CMK (cell line): Measurements from ENCODE around the gene ZNF316.
"Not testable (repeated sequence)": the region's sequence is repeated elsewhere in the genome, so short reads cannot be mapped to it uniquely, and the experiment has no call there.

Source experiments
- DNase-seq: peaks from one replicate; pipeline ENCODE4 v3.0.0-alpha.2; 2010; ENCODE audit warnings: low read depth

The ZNF316 gene

DNA sequence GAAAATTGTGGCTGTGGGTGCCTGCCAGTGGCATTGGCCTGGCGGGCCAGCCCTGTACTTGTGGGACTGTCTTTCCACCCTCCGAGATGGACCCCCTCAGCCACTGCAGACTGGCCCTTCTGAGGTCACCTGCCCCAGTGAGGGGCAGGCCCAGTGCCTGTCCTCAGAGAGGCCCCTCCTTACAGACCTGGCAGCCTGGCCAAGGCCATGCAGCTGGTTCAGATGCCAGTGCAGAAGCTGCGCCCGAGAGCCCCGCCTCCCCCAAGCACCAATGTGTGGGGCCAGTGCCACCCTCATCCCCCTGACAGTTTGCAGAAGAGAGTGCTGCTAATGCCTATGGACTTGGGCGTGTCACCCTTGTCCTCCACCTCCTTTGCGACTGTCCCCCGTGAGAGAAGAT lies 10.0 kb downstream of the ZNF316 start:
- DNase-seq = no peak

DNA sequence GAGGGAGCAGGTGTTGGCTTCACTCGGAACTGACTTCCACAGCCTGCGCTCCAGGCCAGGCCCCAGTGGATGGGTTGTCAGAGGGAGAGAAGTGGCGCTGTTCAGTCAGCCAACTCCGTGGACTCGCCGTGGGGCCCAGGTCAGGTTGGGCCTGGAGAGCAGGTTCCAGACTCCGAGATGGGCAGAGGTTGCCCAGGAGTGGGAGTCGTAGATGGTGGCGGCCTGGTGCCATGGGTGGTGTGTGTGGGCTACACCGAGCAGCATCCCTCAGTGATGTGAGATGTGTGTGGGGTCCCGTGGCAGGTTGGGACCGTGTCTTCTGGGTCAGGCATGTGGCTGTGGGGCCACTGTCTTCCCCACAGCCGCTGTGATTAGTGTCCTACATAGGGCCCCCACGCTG lies 10.4 kb downstream of the ZNF316 start:
- no peak for DNase-seq

DNA sequence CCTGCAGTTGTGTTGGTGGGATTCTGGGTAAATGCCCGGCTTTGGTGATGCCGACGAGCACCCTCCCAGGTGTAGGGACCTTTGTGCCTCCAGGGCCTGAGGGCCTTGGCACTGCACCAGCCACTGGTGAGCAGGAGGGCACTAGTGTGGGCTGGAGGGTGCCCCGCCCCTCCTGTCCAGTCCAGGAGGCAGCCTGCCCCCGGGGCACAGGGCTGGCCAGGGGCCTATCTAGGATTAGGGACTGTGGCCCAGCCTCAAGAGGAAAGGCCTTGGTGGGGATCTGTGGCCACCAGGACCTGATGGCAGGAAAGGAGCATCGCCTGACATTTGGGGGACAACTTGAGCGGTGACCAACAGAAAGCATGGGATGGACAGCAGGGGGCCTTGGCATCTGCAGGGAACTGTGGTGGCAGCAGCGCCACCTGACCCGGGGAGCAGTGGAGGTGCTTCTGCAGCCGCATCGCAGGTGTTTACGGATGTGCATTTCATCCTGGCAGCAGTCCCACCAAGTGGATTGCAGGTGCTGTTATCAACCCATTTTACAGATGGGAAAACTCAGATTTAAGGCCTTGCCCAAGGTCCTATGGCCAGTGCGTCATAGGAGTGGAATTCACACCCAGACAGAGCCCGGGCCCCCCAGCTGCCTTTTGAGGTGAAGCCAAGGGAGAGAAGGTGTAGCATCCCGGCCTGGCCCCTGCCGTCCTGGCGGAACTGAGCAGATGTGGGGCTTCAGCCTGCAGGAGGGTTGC lies 11.1 kb downstream of the ZNF316 start:
- DNase-seq = no peak

DNA sequence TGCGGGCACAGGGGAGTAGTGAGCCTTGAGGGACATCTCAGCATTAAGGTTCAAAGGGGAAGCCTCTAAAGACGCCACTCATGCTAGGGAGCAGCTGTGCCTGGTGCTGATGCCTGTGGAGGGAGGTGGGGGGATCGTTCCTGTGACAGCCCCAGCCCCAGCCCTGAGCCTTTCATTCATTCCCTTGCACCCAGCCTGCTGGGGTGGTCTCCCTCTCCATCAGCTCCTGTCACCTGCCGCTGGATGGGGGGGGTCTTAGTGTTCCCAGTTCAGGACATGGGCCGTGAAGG lies 11.6 kb downstream of the ZNF316 start:
- no peak for DNase-seq

DNA sequence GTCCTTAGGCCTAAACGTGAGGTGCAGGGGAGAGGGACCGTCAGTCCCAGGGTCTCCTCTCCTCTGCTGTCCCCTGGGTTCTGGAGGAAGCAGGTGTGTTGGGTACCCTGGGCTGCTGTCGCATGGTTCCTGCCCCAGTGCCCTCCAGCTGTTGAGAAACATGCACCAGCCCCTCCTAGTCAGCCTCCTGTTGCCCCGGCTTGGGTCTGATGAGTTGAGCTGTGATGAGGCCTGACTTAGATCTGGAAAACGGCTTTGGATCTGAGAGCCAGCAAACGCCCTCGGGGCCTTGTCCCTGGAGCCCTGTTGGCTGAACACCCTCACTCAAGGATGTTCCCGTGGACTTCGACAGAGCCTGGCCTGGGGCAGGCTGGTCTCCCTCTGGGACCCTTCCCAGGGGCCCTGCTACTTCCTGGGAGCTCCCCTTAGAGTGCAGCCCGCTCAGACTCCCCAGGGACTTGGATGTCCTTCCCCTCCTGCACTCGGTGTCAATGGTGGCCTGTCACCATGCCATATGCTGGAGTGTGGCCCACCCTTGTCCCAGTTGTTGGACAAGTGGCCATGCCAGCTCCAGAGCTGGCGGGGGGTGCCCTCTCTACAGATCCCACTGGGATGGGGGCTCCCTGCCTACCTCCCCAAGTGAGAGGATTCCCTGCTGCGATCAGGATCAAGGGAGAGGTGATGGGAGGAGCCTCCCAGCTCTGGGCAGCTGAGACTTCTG lies 12.3 kb downstream of the ZNF316 start:
- no peak for DNase-seq

DNA sequence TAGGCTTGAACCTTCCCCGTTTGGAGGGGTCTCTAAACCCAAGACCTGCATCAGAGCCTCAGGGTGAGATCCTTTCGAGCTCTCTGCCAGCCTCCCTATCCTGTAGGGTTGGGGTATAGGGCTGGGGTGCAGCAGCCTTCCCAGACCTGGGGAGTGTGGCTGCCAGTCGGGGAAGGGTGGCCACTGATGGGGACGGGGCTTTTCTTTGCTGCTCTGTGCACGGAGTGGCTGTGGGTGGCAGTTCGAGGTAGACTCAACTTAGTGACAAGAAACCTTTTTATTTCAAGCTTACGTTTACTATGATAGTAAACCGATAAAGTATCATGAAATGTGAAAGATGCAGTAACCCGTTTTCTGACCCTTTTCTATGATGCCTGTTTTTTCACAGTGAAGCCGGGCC lies 13.0 kb downstream of the ZNF316 start:
- DNase-seq = no peak

DNA sequence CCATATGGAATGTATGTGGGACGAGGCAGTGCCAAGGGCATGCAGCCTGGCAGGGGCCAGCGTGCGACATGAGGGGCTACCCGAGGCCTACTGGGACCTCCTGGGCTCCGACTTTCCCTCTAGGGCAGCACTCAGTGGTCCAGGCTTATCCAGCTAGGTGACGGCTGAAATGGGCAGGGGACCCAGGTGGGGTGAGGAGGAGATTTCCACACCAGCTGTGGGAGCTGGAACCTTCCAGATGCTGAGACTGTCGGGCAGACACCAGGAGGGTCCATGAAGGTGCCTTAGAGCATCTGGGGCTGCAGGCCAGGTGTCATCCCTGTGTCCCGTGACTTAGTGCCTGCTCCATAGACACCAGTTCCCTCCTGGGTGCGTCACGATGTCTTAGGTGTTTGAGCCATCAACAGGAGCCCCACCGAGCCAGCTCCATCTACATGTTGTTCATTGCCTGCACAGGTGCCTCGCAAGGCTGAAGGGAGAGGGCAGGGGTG lies 13.4 kb downstream of the ZNF316 start:
- no peak for DNase-seq

DNA sequence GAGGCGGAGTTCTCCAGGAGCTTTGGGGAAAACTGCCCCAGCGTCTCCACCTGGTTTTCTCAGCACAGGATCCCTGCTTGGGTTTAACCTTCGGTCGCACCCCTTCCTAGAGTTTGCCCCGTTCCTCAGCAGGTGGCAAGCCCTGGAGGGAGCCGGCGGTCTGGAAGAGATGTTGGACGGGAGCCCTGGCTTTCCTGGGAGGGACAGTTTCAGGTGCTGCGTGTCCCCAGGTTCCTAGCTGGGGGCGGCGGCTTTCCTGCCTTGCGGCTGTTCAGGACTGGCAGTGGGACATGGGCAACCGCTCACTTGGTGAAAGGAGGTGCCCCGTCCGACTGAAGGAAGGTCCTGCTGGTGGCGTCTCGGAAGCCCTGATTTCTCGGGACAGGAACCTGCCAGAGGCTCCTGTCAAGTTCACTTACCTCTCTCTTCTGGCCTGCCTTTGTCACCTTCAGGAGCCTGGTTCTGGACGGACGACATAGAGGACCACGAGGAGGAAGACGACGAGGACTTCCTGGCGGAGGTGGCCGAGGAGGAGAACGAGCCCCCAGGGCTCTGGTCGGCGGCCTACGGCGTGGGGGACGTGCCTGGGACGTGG lies 14.8 kb downstream of the ZNF316 start:
- no peak for DNase-seq

DNA sequence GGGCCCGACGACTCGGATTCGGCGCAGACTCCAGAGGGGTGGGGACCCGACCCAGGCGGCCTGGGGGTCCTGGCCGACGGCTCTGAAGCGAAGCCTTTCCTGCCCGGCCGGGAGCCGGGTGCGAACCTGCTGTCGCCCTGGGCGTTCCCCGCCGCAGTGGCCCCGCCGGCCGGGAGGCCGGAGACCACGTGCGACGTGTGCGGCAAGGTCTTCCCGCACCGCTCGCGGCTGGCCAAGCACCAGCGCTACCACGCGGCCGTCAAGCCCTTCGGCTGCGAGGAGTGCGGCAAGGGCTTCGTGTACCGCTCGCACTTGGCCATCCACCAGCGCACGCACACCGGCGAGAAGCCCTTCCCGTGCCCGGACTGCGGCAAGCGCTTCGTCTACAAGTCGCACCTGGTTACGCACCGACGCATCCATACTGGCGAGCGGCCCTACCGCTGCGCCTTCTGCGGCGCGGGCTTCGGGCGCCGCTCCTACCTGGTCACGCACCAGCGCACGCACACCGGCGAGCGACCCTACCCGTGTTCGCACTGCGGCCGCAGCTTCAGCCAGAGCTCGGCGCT lies 15.4 kb downstream of the ZNF316 start:
- no peak for DNase-seq

DNA sequence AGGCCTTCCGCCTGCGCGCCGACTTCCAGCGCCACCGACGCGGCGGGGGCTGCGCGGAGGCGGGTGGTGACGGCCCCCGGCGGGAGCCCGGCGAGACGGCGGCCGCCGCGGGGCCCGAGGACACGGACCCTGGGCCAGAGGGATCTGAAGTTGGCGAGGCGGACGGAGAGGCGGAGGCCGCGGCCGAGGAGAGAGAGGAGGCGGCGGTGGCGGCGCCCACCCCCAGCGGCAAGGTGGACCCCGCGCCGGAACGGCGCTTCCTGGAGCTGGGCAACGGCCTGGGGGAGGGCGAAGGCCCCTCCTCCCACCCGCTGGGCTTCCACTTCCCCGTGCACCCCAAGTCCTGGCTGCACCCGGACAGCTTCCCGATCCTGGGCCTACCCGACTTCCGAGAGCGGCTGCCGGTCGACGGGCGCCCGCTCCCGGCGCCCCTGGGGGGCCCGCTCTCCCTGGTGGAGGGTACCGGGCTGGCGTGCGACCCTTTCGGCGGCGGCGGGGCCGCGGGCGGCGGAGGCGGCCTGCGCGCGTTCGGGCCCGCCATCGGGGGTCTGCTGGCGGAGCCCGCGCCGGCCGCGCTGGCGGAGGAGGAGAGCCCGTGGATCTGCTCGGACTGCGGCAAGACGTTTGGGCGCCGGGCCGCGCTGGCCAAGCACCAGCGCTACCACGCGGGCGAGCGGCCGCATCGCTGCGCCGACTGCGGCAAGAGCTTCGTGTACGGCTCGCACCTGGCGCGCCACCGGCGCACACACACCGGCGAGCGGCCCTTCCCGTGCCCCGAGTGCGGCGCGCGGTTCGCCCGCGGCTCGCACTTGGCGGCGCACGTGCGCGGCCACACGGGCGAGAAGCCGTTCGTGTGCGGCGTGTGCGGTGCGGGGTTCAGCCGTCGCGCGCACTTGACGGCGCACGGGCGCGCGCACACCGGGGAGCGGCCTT lies 16.2 kb downstream of the ZNF316 start:
- no peak for DNase-seq

DNA sequence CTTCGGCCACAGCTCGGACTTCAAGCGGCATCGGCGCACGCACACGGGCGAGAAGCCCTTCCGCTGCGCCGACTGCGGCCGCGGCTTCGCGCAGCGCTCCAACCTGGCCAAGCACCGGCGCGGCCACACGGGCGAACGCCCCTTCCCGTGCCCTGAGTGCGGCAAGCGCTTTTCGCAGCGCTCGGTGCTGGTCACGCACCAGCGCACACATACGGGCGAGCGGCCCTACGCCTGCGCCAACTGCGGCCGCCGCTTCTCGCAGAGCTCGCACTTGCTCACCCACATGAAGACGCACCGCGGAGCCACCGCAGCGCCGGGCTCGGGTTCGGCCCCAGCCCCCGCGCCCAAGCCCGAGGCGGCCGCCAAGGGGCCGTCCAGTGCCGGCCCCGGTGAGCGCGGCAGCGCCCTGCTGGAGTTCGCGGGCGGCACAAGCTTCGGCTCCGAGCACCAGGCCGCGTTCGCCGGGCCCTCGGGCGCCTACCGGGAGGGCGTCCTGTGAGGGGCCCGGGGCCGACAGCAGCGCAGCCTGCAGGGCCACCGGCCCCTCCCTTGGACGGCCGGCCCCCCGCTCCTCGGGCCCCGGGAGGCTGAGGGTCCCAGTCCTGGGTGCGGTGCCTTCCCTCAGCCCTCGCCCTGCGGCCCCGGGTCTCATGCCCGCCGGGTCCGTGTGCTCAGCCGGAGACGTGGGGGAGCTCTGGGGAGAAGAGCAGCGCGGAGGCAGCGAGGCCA lies 17.2 kb downstream of the ZNF316 start:
- no peak for DNase-seq

DNA sequence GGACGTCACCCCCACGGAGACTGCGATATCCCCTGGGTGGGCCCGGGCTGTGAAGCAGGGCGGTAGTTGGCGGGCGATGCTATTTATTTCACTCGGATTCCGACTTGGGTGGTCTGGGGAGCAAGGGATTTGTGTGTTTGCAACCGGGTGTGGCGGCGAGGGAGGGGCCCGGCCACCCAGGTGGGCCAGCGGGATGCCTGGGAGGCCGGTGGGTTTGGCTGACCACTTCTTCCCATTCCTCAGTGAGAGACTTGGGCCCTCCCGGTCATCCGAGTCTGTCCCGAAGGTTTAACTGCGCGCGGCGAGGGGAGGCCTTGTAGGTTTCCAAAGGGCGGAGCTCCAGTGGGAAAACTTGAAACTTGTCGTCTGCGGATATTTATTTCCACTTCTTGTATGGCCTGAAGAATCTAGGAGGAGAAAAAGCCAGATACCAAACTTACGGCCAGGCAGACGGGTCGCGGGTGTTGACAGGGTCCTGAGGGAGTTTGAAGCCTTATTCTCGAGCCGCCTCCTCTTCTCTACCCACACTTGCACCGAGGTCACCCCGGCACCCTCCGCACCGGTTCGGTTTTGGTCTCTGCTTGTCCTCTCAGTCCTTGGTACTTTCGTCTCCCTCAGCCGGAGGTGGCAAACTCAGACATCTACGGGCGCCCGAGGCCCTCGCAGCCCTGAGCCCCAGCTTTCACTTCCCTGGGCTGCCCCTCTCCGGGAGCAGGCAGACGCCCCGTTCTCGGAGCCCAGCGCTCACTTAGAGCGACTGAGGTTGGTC lies 17.9 kb downstream of the ZNF316 start:
- no peak for DNase-seq

DNA sequence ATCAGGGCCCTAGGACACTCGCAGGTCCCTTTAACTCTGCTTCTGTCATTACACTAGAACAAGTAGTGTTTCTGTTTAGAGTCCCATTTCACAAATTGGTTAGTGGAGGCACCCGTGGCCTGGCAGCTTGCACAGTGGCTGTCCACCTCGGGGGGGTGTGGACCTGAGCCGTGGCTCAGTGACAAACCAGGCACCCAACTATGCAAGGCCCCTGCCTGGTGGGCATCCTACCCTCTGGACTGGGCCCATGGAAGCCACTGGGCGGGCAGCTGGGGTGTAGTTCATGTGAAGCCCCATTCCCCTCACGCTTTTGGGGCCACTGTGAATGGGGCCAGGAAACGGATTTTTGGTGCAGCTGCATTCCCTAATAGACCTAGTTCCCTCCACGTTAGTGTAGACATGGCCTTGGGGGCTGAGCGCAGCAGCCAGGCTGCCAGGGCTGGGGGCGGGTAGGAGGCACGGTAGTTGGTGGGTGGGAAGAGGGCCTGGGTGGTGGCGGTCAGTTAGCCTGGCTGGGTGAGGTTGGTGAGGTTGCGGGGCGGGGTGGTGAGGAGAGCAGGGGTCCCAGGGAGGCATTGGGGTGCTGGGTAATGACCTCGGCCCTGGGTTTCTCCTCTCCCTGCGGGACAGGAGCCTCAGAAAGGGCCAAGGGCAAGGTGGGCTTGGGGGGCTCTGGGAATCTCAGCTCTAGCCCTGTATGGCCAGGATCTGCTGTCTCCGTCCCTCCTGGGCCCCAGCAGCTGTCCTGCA lies 18.7 kb downstream of the ZNF316 start:
- DNase-seq = no peak

DNA sequence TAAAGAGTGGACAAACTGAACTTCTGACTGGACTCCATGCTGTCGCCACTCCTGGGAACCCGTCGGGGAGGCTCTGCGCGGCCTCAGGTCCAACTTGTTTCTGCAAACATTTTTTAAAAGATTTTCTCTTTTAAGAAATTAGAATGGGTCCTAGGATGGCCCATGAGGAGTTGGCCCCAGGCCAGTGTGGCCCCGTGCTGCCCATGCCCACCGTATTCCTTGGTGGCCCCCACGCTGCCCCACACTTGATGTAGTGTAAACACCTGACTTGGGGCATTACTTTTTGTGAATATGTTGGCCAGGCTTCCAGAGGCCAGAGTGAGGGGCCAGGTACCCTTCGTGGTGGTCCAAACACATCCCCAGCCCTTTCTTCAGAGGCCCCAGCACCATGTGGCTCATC lies 19.3 kb downstream of the ZNF316 start:
- no peak for DNase-seq

DNA sequence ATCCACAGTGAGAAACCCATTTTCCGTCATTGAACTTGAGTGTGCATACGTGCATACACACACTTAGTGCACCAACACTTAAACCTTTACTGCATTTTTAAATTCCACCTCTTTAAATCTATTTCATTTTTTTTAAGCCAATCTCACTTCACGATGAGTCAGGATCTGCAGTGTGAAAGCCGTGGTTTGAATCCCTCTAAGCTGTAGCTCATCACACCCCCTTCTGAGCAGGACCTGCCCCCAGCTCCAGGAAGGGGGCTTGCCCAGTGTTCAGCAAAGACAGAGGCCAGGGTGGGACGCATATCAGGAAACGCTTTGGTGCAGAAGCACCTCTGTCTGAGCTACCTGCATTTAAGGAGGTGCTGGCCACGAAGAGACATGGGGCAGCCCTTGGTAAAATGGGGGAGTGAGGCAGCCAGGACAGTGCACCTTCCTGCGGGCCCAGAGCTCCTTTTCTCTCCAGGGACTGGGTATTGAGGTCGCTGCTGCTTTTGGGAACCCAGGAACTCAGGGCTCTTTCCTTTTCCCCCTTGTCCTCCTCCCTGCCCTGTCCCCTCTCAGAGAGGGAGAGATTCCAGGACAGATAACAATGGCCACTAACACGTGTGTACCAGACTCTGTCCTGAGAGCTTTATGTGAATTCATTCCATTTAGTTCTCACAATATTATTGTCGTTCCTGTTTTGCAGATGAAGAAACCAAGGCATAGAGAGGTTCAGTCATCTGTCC lies 21.7 kb downstream of the ZNF316 start:
- DNase-seq = no peak

DNA sequence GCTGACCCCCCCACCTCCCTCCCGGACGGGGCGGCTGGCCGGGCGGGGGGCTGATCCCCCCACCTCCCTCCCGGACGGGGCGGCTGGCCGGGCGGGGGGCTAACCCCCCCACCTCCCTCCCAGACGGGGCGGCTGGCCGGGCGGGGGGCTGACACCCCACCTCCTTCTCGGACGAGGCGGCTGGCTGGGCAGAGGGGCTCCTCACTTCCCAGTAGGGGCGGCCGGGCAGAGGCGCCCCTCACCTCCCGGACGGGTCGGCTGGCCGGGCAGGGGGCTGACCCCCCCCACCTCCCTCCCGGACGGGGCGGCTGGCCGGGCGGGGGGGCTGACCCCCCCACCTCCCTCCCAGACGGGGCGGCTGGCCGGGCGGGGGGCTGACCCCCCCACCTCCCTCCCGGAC lies 33.7 kb downstream of the ZNF316 start:
- DNase-seq = not testable (repeated sequence)

DNA sequence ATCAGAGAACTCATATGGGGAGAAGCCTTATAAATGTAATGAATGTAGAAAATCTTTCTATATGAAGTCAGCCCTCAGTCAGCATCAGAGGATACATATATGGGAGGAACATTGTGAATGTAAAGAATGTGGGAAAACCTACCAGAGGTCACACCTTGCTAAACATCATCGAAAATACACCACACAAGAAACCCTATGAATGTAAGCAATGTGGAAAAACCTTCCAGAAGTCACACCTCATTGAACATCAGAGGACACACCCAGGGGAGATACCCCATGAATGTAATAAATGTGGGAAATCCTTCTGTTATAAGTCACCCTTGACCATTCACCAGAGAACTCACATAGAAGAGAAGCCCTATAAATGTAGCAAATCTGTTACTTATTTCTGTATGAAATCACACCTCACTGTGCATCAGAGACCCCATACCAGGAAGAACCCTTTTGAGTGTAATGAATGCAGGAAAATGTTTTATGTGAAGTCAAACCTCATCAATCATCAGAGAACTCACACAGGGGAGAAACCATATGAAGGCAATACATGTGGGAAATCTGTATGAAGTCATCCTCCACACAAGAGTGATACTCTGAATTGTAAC lies 38.8 kb downstream of the ZNF316 start:
- no peak for DNase-seq

DNA sequence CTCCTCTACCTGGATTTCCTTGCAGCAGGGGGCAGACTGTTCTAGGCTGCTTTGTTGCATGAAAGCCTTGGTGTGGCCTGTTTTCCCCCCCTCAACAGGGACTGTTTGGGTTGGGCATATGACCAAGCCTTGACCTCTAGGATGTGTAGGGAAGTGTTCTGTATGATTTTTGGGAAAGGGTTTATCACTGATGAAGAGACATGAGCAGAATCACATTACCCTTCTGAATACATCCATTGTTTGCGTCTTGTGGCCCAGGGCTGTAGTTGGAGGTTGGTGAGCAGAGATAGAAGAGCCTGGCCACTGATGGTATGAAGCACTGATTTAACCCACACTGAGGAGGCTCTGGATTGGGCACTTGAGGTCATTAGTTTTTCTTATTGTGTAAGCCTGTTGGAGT lies 43.0 kb downstream of the ZNF316 start:
- DNase-seq = no peak

DNA sequence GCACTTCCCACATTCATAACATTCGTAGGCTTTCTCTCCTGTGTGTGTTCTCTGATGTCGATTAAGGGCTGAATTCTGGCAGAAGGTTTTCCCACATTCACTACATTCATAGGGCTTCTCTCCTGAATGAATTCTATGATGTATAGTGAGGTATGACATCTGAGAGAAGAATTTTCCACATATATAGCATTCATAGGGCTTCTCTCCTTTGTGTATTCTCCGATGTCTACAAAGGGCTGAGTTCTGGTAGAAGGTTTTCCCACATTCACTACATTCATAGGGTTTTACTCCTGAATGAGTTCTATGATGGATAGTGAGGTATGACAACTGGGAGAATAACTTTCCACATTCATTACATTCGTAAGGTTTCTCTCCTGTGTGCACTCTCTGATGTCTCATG lies 54.0 kb downstream of the ZNF316 start:
- DNase-seq = no peak
